Central memory CD4-positive, alpha-beta T cell (primary cell): ENCODE results near the gene MYDGF.

ENCODE experiments used
- DNase-seq: peaks from one replicate; pipeline ENCODE4 v3.0.0; 2022

Gene MYDGF

GRCh38 chr19:4673726-4674125 lies 3.6 kb upstream of the MYDGF start:
- DNase-seq, result no peak

- no peak for DNase-seq
Measured at GRCh38 chr19:4673216-4673615, 3.1 kb upstream of the MYDGF start.

- DNase-seq, result no peak
Measured at GRCh38 chr19:4671185-4671851, 1.2 kb upstream of the MYDGF start.

GRCh38 chr19:4664642-4665041 lies 5.5 kb downstream of the MYDGF start:
- DNase-seq, result no peak

- no peak for DNase-seq
Measured at GRCh38 chr19:4662812-4663211, 7.3 kb downstream of the MYDGF start.

- DNase-seq, result no peak
Measured at GRCh38 chr19:4662020-4662695, 8.0 kb downstream of the MYDGF start.

- DNase-seq, result no peak
Measured at GRCh38 chr19:4660993-4661392, 9.1 kb downstream of the MYDGF start.

- DNase-seq, result no peak
Measured at GRCh38 chr19:4660181-4660791, 9.9 kb downstream of the MYDGF start.

GRCh38 chr19:4657835-4658234 lies 12.3 kb downstream of the MYDGF start:
- no peak for DNase-seq

- no peak for DNase-seq
Measured at GRCh38 chr19:4657262-4657661, 12.9 kb downstream of the MYDGF start.

GRCh38 chr19:4656102-4656501 lies 14.0 kb downstream of the MYDGF start:
- DNase-seq, result no peak

- no peak for DNase-seq
Measured at GRCh38 chr19:4654437-4655361, 15.4 kb downstream of the MYDGF start.

GRCh38 chr19:4653793-4654436 lies 16.2 kb downstream of the MYDGF start:
- no peak for DNase-seq

- no peak for DNase-seq
Measured at GRCh38 chr19:4652075-4652474, 18.1 kb downstream of the MYDGF start.

GRCh38 chr19:4650159-4650558 lies 20.0 kb downstream of the MYDGF start:
- no peak for DNase-seq

GRCh38 chr19:4649392-4650047 lies 20.6 kb downstream of the MYDGF start:
- no peak for DNase-seq

- no peak for DNase-seq
Measured at GRCh38 chr19:4647676-4648644, 22.2 kb downstream of the MYDGF start.

- DNase-seq, result no peak
Measured at GRCh38 chr19:4645718-4646117, 24.4 kb downstream of the MYDGF start.

- DNase-seq, result no peak
Measured at GRCh38 chr19:4642625-4643024, 27.5 kb downstream of the MYDGF start.

- no peak for DNase-seq
Measured at GRCh38 chr19:4641132-4641531, 29.0 kb downstream of the MYDGF start.
